GM19452 (cell line): ENCODE data around the gene MYOF.
A peak's percentile ranks its signal among the peaks of the same experiment; 100 is the strongest.

ENCODE experiments used
- ATAC-seq: cut with Tn5 transposase; IDR thresholded peaks from one replicate; pipeline ENCODE4 v1.9.1; 2021; ENCODE audit not compliant: unreplicated experiment

The MYOF gene

DNA sequence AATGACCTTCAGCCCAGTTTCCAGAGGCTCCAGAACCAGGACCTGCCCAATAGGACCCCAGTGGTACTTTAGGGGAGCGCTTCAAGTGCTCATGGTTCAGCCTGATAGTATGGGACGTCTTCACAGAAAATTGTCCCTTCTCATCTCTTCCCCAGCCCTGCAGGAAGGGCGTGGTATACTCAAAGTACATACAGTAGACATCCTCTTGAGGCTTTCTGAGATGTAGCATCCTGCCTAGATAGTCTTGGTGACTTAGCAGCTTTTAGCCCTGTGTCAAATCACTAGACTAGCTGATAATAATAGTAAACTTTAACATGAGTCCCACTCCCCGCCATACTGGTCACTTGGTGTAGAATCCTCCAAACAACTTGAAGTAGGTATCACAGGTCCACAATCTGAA, 215.3 kb downstream of the MYOF start:
- ATAC-seq = peak; percentile 9

DNA sequence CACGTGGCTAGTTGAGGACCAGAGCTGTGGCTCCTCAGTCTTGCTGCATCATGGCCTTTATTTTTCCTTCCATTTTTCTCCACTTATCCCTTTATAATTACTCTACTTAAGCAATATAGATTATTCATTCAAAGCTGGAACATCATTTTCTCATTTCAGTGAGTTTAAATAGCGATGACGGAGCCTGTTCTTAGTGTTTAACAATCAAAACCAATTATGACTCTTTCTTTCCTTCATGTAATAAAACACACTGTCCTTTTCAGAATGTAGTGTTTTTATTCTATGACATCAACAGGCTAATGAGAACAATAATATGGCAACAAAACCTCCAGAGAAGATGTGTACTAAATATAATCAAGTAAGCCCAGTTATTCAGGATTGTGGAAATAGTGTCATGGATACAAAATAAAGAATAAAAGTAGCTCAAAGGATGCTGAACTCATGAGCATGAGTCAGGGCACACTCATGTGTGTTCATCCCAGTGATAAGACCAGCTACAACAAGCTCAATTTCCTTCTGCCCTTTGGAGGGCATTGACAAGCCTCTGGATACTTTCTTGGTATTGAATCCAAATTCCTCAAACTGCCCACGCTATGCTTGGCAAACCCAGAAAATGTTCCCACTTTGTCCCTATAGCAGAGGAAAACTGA, 220.0 kb downstream of the MYOF start:
- no peak for ATAC-seq

DNA sequence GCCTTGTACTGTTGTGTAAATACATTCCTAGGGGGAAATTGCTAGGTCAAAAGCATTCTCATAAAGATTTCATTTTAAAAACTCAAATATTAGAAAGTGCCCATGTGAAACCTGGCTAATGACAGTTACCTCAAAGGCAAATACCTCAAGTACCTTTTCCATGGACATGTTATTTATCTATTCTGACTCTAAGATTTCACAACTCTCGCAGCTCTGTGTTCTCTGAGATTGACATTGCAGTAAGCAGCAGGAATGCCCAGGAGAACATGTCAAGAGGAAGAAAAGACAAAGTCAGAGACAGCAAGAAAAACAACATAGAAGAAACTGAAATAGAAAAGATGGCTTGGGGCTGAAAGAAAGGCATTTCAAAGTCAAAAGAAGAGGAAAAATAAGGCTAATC, 221.0 kb downstream of the MYOF start:
- ATAC-seq = no peak

DNA sequence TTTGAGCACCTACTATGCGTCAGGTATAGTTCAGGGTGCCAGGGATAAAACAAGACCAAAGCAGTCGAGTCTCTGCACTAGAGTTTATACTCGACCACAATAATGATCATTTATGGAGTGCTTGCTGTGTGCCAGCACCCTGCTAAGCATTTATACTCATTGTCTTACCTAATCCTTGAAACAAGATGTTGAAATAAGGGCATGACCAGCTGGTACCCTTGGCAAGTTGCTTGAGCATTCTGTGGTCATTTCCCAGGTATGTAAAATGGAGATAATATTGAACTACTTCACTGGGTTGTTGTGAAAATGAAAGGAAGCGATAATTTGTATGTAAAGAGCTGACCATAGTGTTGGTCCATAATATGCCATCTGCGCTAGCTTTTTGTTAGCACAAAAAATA, 223.0 kb downstream of the MYOF start:
- no peak for ATAC-seq
